Medulla oblongata (tissue), 1 donor: Measurements from ENCODE around the gene PHTF1.
"Not testable (repeated sequence)": the region's sequence is repeated elsewhere in the genome, so short reads cannot be mapped to it uniquely, and the experiment has no call there.

Experiments used
- DNase-seq: peaks from one replicate; pipeline ENCODE4 v3.0.0-alpha.2; 2015; ENCODE audit errors: extremely low spot score

Gene PHTF1

GRCh38 chr1:113777561-113777960, 18.3 kb upstream of the PHTF1 start:
- no peak for DNase-seq

DNA sequence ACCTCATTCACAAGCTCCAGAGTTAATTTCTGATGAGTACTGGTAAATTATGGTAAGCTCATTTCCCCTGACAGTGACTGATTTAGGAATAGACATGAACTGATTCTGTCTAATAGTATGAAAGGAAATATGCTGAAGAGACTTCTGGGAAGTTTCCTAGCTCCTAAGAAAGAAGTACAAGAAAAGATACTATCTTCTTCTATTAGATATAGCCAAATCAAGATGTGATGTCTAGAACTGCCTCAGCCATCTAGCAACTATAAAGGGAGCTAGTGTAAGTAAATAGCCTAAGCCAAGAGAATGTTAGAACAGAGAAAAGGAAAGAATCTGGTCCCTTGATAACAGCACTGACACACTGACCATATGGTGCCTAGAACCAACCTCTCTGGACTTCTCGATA, 10.7 kb upstream of the PHTF1 start:
- no peak for DNase-seq

DNA sequence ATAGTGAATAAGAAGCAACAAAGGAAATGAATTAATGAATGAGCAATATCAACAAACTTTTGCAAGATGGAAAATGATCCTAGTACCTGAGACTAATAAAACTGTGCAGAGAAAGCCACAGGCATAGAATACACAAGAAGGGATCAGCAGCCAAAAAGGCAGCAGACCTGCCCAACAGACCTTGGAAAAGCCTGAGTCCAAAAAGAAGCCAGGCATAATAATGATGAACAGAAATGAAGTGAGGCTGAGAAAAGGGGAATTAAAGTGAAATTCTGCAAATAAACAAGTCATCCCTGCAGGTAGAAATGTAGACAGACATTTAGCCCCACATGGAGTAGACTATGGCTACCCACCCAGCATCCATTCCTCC, 10.3 kb upstream of the PHTF1 start:
- DNase-seq = no peak

- DNase-seq = no peak
Observed at GRCh38 chr1:113768916-113769600, 9.8 kb upstream of the PHTF1 start.

GRCh38 chr1:113765306-113766230, 6.3 kb upstream of the PHTF1 start:
- DNase-seq = no peak

- DNase-seq = no peak
Observed at GRCh38 chr1:113763661-113764060, 4.4 kb upstream of the PHTF1 start.

- no peak for DNase-seq
Observed at GRCh38 chr1:113761937-113762336, 2.7 kb upstream of the PHTF1 start.

DNA sequence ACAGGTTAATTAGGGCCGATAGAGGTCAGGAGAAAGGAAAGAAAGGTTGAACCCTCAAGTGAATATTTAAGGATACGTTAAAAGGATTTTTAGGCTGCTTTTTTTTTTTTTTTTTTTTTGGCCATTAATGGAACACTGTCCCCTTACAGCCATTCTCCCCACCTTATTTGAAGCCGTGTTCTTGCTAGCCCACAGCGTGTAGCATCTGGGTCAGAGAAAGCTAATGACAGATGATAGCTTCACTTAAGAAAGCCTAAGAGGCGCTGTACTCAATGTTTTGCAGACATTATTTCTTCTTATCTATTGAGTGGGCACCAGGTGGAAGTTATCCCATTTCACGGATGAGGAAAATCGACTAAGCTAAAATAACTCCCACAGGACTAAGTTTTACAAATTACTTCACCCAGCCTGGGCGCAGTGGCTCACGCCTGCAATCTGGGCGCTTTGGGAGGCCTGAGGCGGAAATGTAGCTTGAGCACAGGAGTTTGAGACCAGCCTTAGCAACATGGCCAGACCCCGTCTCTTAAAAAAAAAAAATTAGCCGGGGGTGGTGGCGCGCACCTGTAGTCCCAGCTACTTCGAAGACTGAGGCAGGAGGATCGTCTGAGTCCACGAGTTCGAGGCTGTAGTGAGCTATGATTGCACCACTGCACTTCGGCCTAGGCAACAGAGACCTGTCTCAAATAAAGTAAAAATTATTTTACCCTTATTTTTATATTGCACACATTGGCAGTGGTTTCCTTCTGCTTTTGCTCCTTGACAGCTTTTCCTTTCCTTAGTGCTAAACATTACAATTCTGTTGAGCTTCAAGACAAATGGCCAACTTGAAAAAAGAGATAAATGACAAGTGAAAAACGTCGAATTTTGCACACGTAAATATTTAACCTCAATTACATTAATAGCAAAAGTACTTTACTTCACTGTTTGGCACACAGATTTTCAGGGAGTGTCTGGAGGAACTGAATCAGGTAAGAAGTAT, 1.1 kb upstream of the PHTF1 start:
- no peak for DNase-seq

DNA sequence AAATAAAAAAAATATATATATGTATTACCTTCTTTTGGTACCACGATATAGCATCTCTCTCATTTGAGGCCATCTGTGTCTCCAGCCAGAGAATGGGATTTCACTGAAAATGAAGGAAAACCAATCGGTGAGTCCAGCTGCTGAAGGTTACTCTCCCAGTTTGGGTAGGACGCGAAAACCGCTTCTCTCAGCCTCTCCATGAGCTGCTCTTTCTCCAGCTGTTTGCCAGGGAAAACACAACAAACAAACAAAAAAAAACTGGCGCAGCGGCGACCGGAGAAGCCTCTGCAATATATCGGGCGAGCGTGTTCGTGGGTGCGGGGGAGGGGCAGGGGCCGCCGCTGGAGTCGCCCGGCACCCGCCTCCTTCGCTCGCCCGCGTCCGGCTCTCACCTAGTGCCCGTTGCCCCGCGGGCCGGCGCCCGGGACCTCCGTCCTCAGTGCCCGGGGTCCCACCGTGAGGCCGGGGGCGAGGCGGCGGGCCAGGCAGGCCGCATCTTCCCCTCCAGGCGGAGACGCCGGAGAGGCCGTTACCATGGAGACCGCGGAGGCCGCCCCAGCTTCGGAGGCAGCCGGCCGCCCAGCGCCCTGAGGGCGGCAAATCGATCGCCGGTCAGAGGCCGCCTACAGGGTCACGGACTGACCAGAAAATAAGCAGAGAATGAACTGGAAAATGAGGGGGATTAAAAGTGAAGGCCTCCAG, 504 bp downstream of the PHTF1 start:
- peak; percentile 61 for DNase-seq

DNA sequence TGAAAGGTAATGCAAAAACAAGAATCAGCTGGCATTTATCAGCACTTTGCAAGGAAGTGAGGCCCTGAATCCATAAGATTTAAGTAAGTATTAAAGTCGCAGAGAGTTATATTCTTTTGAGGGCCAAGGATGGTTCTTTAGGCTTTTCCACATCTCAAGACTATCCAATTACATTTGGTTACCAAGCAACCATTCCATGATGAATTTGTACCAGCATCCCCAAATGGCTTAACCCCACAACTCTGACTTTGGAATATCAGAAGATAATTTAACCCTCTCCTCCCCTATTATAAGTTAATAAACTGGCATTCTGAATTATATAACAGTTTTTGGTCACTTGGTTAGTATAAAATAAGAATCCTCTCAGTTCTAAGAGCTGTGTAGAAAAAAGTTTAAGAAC, 2.8 kb downstream of the PHTF1 start:
- DNase-seq = no peak

- not testable (repeated sequence) for DNase-seq
Observed at GRCh38 chr1:113753333-113753732, 6.0 kb downstream of the PHTF1 start.

DNA sequence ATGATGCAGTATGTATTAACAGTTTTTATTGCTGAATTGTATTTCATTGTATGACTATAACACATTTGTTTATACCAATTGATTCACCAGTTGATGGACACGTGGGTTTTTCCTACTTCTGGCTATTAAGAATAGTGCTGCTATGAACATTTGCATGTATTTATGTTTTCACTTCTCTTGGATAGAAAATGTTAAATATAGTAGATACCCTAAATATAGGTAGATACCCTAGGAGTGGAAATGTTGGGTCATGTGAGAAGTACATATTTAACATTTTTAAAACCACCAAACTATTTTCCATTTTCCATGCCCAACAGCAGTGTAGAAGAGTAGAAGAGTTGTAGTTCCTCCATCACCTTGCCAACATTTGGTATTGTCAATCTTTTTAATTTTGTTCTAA, 7.8 kb downstream of the PHTF1 start:
- DNase-seq = no peak

DNA sequence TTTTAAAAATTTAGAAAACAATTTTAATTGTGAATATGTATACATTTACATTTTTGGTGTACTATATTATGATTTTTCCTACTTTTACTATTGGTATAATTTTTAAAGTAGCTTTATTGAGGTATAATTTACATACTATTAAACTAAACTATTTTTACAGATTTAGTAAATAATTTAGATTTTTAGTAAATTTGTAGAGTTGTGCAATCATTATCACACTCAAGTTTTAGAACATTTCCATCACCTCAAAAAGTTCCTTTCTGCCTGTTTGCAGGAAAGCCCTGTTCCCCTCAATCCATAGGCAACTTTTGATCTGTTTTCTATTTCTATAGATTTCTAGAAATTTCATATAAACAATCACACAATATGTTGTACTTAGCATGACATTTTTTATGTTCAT, 8.2 kb downstream of the PHTF1 start:
- DNase-seq = no peak

GRCh38 chr1:113749402-113749801, 9.9 kb downstream of the PHTF1 start:
- DNase-seq = no peak

- DNase-seq = no peak
Observed at GRCh38 chr1:113747376-113747775, 11.9 kb downstream of the PHTF1 start.

DNA sequence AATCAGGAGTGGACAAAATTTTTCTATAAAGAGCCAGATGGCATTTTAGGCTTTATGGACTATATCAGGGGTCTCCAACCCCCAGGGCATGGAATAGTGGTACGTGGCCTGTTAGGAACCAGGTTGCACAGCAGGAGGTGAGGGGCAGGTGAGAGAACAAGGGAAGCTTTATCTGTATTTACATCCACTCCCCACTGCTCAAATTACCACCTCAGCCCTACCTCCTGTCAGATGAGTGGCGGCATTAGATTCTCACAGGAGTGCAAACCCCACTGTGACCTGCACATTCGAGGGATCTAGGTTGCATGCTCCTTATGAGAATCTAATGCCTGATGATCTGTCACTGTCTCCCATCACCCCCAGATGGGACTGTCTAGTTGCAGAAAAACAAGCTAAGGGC, 13.9 kb downstream of the PHTF1 start:
- no peak for DNase-seq

- no peak for DNase-seq
Observed at GRCh38 chr1:113744114-113744513, 15.2 kb downstream of the PHTF1 start.

GRCh38 chr1:113742515-113742914, 16.8 kb downstream of the PHTF1 start:
- DNase-seq = no peak

- DNase-seq = no peak
Observed at GRCh38 chr1:113734357-113735055, 24.8 kb downstream of the PHTF1 start.

DNA sequence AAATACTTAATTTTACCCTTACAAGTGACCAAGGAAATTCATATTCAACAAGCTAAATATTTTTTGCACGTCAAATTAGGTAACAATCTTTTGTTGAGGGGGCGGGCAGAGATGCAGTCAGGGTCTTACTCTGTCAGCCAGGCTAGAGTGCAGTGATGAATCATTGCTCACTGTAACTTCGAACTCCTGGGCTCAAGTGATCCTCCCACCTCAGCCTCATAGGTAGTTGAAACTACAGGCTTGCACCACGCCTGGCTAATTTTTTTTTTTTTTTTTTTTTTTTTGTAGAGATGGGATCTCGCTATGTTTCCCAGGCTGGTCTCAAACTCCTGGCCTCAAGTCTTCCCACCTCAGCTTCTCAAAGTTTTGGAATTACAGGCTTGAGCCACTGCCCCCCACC, 26.5 kb downstream of the PHTF1 start:
- DNase-seq = no peak

- no peak for DNase-seq
Observed at GRCh38 chr1:113721010-113721409, 38.3 kb downstream of the PHTF1 start.
